ENCODE results near the gene GPC6. TPM values are rescaled to one million over a fixed set of nuclear protein-coding genes. Genes with fewer than 3 reads are reported as not detected.

The GPC6 gene
- total RNA-seq, 1 donor from 2014 or later: 5.5 TPM

DNA sequence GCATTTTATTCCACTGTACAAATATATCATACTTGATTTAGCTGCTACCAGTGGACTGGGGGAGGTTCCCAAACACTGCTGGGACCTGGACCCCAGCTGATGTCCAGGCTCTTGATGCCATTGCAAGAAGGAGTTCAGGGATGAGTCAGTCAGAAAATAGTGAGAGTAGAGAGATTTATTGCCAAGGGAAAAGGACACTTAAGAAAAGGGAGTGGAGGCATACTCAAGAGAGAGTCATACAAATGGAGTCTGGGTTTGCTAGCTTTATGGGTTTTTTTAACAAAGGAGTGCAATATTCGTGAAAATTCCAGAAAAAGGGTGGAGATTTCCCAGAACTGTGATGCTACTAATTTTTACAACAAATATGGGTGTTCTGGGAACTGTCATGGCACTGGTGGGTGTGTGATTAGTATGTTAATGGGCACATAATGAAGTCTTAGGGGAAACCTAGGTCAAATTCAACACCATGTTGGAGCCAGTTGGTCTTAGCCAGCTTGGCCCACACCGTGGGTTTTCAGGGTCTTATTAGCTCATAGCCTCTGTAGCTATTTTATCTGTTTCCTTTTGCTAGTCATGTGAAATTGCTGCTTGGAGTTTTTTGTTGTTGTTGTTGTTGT, 36.2 kb downstream of the GPC6 start:
- Histone ChIP-seq H3K27me3 (ENCODE audit: control insufficient read depth, insufficient read depth, low read length) (no peaks in the 10 kb centered on the region), H3K4me3 (ENCODE audit: low read depth, low read length) (no peak overlapping the region), H3K36me3 (ENCODE audit: control insufficient read depth, insufficient read depth, low read length) (no peaks in the 10 kb centered on the region)
- DNase-seq (ENCODE audit: low read depth) (peak; percentile 73), FAIRE-seq (no peak)
- TF ChIP-seq CTCF (IDR thresholded peaks at IDR 0.05; ENCODE audit: insufficient read depth, low read length, severe bottlenecking): no peak

GRCh38 chr13:93264876-93265275, 38.3 kb downstream of the GPC6 start:
- no peak for FAIRE-seq

DNA sequence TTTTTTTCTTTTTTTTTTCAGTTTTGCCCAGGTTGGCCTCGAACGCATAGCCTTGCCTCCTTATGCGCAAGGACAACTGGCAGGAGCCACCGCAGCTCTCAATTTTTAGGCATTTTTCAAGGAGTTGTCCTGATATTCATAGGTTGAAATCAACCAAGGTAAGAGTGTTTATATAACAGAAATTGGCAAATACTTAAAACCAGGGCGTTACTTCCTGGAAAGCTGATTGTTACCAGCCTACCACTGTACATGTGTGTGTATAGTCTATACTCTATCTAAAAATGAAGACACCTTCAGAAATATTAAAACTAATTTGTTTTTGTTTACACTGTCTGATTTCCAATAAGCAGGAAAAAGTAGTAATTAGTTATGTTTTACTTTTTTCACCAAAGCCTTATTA, 39.2 kb downstream of the GPC6 start:
- no peak for FAIRE-seq
- Histone ChIP-seq H3K27me3 (ENCODE audit: control insufficient read depth, insufficient read depth, low read length) (no peaks in the 10 kb centered on the region), H3K4me3 (ENCODE audit: low read depth, low read length) (no peak overlapping the region), H3K36me3 (ENCODE audit: control insufficient read depth, insufficient read depth, low read length) (no peaks in the 10 kb centered on the region)
- no peak for TF ChIP-seq CTCF (IDR thresholded peaks at IDR 0.05; ENCODE audit: insufficient read depth, low read length, severe bottlenecking)
- DNase-seq (ENCODE audit: low read depth): no peak

More at GRCh38 chr13:93264876-93265275, 38.3 kb downstream of the GPC6 start:
- Histone ChIP-seq H3K4me3 (ENCODE audit: low read depth, low read length) (no peak overlapping the region), H3K27me3 (ENCODE audit: control insufficient read depth, insufficient read depth, low read length) (no peaks in the 10 kb centered on the region), H3K36me3 (ENCODE audit: control insufficient read depth, insufficient read depth, low read length) (no peaks in the 10 kb centered on the region)
- DNase-seq (ENCODE audit: low read depth): no peak
- no peak for TF ChIP-seq CTCF (IDR thresholded peaks at IDR 0.05; ENCODE audit: insufficient read depth, low read length, severe bottlenecking)

- Histone ChIP-seq H3K27me3 (ENCODE audit: control insufficient read depth, insufficient read depth, low read length) (no peaks in the 10 kb centered on the region), H3K4me3 (ENCODE audit: low read depth, low read length) (no peak overlapping the region), H3K36me3 (ENCODE audit: control insufficient read depth, insufficient read depth, low read length) (no peaks in the 10 kb centered on the region)
- no peak for TF ChIP-seq CTCF (IDR thresholded peaks at IDR 0.05; ENCODE audit: insufficient read depth, low read length, severe bottlenecking)
- FAIRE-seq: no peak
- DNase-seq (ENCODE audit: low read depth): no peak
Observed at GRCh38 chr13:93266681-93267080, 40.1 kb downstream of the GPC6 start.

DNA sequence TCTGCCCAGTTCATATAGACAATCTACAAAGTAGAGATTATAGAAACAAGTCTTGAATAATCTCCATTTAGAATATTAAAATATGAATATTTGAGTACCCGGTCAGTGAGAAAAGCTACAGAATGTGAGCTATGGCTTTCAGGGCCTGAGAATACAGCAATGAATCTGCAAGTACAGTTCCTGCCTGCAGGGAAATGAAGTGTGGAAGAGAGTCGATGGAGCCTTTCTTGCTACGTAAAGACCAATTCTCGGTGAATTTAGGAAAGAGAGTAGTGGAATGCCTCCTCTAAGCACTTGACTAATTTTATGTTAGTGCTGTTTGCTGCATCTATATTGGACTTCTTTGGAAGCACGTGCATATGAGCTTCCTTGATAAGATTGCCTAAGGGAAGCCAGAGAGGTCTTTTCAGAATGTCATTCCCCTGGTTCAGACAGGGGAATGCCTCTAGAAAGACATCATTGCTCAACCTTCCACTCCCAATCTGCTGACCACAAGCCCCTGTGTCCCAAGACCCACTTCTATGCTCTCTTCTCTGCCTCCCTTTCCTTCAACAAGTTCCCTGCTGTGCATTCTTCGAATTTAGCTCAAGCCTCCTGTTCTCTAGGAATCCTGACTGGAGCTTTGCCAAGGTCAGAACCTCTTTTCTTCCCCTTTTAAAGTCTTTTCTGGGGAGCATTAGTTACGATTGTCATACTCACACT, 41.9 kb downstream of the GPC6 start:
- no peak overlapping the region for H3K4me3 ChIP-seq (ENCODE audit: low read depth, low read length)
- FAIRE-seq (no peak), DNase-seq (ENCODE audit: low read depth) (no peak)
- H3K36me3 ChIP-seq (ENCODE audit: control insufficient read depth, insufficient read depth, low read length): no peaks in the 10 kb centered on the region
- no peak for TF ChIP-seq CTCF (IDR thresholded peaks at IDR 0.05; ENCODE audit: insufficient read depth, low read length, severe bottlenecking)
- H3K27me3 ChIP-seq (ENCODE audit: control insufficient read depth, insufficient read depth, low read length): no peaks in the 10 kb centered on the region
